Measurements from ENCODE around the gene ATG10. TPM values are rescaled to one million over a fixed set of nuclear protein-coding genes. Genes with fewer than 3 reads are reported as not detected.

The ATG10 gene
- total RNA-seq, 1 donor from 2014 or later = 4.2 TPM

DNA sequence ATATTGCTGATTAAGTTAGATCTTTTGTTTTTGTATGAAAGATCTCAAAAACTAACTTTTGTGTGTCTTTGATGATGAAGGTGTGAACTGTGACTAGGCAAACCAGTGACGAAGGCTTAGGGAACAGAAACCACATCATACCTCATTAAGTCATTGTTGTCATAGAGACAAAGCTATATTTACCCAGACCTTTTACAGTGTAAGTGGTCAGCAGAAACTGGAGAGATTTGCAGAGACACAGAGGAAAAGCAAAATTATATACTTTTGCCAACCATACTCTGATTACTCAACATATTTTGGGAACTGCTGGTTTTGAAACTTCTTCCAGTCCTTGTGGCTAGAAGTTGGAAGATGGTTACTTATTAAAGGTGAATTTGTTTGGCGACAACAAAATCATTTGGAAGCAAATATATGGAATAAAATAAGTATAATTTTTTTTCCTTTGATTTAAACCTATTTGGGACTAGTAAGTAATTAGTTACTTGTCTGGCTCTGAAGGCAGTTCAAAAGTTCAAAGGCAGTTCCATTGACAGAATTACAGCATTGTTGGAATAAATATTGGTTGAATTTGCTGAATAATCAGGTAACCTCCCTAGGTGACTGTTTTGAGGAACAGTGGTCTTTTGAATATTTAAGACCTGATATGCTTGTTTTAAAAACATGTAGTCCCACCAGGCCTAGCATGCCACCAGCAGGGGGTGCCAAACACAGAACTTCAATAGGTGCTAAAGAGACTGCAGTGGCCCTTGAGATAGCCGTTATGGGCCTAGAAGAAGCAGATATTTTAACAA is 202.5 kb downstream of the ATG10 start:
- intact Hi-C loops (cut with DNase I) = no loop called here
- no peak overlapping the region for H3K4me3 ChIP-seq
- no peaks in the 10 kb centered on the region for H3K4me1 ChIP-seq
- H3K27me3 ChIP-seq = no peaks in the 10 kb centered on the region
- H3K27ac ChIP-seq = no peak overlapping the region
- no peaks in the 10 kb centered on the region for H3K9me3 ChIP-seq
- no peak for TF ChIP-seq POLR2A (IDR thresholded peaks at IDR 0.05)
- TF ChIP-seq, protein P1, sequence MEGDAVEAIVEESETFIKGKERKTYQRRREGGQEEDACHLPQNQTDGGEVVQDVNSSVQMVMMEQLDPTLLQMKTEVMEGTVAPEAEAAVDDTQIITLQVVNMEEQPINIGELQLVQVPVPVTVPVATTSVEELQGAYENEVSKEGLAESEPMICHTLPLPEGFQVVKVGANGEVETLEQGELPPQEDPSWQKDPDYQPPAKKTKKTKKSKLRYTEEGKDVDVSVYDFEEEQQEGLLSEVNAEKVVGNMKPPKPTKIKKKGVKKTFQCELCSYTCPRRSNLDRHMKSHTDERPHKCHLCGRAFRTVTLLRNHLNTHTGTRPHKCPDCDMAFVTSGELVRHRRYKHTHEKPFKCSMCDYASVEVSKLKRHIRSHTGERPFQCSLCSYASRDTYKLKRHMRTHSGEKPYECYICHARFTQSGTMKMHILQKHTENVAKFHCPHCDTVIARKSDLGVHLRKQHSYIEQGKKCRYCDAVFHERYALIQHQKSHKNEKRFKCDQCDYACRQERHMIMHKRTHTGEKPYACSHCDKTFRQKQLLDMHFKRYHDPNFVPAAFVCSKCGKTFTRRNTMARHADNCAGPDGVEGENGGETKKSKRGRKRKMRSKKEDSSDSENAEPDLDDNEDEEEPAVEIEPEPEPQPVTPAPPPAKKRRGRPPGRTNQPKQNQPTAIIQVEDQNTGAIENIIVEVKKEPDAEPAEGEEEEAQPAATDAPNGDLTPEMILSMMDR (IDR thresholded peaks at IDR 0.05) = peak in 1 of 3 experiments; percentile 12
- DNase-seq (ENCODE audit: extremely low spot score in 2 of 2) = no peak
- H3K36me3 ChIP-seq = no peaks in the 10 kb centered on the region

DNA sequence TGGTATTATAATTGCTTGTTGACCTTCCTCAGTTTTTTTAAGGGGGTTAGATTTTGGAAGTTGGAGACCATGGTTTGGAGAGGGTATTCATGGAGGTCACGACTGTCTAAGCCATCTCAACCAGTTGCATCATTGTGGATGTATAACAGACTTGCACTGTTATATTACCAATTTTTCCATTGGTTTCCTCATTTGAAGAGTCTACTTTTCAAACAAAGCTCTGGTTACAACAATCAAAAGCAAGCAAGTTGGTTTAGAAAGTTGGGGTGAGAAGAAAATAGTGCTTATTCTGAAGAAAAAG is 203.0 kb downstream of the ATG10 start:
- no peak for DNase-seq (ENCODE audit: extremely low spot score in 2 of 2)
- Histone ChIP-seq H3K27me3 (no peaks in the 10 kb centered on the region), H3K36me3 (no peaks in the 10 kb centered on the region), H3K27ac (no peak overlapping the region), H3K4me1 (no peaks in the 10 kb centered on the region), H3K4me3 (no peak overlapping the region), H3K9me3 (no peaks in the 10 kb centered on the region)
- TF ChIP-seq POLR2AphosphoS5 (IDR thresholded peaks at IDR 0.05; ENCODE audit: insufficient read depth in 1 of 2, low read depth in 1 of 2) = no peak
- intact Hi-C loops (cut with DNase I) = no loop called here

DNA sequence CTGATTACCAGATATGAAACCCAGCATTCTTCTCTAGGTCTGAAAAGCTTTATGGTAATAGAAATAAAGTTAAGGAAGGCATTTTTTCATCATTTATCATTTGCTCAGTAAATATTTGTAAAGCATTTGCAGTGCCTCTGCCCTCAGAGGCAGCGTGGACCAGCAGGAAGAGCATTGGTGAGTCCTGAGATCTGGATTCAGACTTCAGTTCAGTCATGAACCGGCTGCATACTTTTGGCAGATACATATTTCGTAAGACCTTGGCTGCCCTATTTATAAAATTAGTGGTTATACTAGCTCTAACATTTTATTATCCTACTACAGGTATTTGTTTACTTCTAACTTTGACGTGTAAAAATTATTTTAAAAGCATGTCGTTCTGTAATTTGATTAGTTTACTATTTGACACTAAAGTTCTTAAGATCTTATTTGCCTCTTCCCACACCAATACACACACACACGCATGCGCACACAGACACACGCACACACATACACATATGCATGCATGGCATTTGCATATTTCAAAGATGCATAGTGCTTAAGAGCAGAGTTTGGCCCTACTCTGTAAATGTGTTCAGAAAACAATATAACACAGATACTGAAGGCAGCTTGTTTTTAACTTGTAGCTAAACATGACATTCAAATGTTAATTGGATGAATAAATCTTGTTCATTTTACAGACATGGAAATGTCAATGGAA is 204.4 kb downstream of the ATG10 start:
- intact Hi-C loops (cut with DNase I) = no loop called here
- Histone ChIP-seq H3K4me3 (no peak overlapping the region), H3K36me3 (no peaks in the 10 kb centered on the region)

DNA sequence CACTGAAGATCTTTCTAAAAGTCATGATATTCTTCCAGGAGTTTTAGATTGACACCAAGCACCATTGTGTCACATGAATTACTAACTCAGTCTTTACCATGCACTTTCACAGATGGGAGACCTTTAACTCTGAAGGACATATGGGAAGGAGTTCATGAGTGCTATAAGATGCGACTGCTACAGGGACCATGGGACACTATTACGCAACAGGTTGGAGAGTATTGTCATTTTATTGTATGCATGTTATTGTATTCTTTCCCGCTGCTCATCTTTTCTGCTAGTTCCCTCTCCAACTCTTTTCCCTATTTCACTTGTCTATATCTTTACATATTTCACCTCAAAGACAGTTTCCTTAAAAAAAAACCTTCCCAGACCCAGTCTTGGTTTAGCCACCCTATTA is 206.6 kb downstream of the ATG10 start:
- H3K36me3 ChIP-seq = no peaks in the 10 kb centered on the region
- H3K4me3 ChIP-seq = no peak overlapping the region
- TF ChIP-seq POLR2A (IDR thresholded peaks at IDR 0.05) = no peak
- intact Hi-C loops (cut with DNase I) = no loop called here
- no peaks in the 10 kb centered on the region for H3K27me3 ChIP-seq
- no peaks in the 10 kb centered on the region for H3K9me3 ChIP-seq
- no peaks in the 10 kb centered on the region for H3K4me1 ChIP-seq
- no peak overlapping the region for H3K27ac ChIP-seq
- DNase-seq (ENCODE audit: extremely low spot score in 2 of 2) = no peak

More for the DNA sequence above, 204.4 kb downstream of the ATG10 start:
- Histone ChIP-seq H3K4me1 (no peaks in the 10 kb centered on the region), H3K27me3 (no peaks in the 10 kb centered on the region), H3K27ac (no peak overlapping the region), H3K9me3 (no peaks in the 10 kb centered on the region)
- TF ChIP-seq POLR2A (IDR thresholded peaks at IDR 0.05) = no peak
- TF ChIP-seq, protein P1 (IDR thresholded peaks at IDR 0.05) = no peak
- no peak for TF ChIP-seq POLR2AphosphoS5 (IDR thresholded peaks at IDR 0.05; ENCODE audit: insufficient read depth in 1 of 2, low read depth in 1 of 2)
- DNase-seq (ENCODE audit: extremely low spot score in 2 of 2) = no peak

DNA sequence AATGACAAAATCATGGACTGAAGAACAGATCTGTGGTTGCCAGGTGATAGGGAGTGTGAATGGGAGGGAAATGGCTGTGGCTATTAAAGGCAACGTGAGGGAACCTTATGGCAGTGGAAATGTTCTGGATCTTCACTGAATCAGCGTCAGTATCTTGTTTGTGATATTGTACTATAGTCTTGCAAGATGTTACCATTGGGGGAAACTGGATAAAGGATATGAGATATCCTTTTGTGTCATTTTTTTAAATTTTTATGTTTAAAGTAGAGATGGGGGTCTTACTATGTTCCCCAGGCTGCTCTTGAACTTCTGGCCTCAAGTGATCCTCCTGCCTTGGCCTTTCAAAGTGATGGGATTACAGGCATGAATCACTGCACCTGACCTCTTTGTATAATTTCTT is 210.8 kb downstream of the ATG10 start:
- intact Hi-C loops (cut with DNase I) = no loop called here
- Histone ChIP-seq H3K36me3 (no peaks in the 10 kb centered on the region), H3K27me3 (no peaks in the 10 kb centered on the region), H3K4me3 (no peak overlapping the region), H3K4me1 (no peaks in the 10 kb centered on the region), H3K27ac (no peak overlapping the region), H3K9me3 (no peaks in the 10 kb centered on the region)
- TF ChIP-seq POLR2AphosphoS5 (IDR thresholded peaks at IDR 0.05; ENCODE audit: insufficient read depth in 1 of 2, low read depth in 1 of 2) = no peak
- TF ChIP-seq, protein P1 (IDR thresholded peaks at IDR 0.05) = no peak
- no peak for TF ChIP-seq POLR2A (IDR thresholded peaks at IDR 0.05)
- DNase-seq (ENCODE audit: extremely low spot score in 2 of 2) = no peak

DNA sequence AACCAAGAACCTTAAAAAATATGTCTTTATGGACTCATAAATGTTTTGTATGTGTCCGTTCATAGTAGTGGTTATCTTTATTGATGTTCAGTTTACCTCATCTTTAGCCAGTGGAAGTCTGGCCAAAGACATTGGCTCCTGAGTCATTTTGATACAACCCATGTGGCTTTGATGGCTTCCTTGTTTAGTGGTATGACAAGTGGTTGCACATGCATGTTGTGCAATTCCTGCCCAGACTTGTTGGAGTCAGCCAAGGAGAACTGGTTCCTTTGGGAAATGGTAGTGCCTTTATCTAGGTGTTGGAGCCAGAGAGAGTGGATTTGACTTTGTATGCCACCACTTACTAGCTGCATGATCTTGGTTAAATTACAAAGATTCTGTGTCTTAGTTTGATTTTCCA is 212.0 kb downstream of the ATG10 start:
- intact Hi-C loops (cut with DNase I) = no loop called here
- Histone ChIP-seq H3K36me3 (no peaks in the 10 kb centered on the region), H3K27ac (no peak overlapping the region), H3K27me3 (no peaks in the 10 kb centered on the region), H3K4me1 (no peaks in the 10 kb centered on the region), H3K4me3 (no peak overlapping the region), H3K9me3 (no peaks in the 10 kb centered on the region)
- TF ChIP-seq, protein P1 (IDR thresholded peaks at IDR 0.05) = no peak
- TF ChIP-seq POLR2AphosphoS5 (IDR thresholded peaks at IDR 0.05; ENCODE audit: insufficient read depth in 1 of 2, low read depth in 1 of 2) (peak in 1 of 2 donors; percentile 72), POLR2A (IDR thresholded peaks at IDR 0.05) (no peak)
- DNase-seq (ENCODE audit: extremely low spot score in 2 of 2) = no peak
